DOHH2 (cell line): ENCODE results near the gene CPNE8.

Experiments used
- H3F3A ChIP-seq: fragments of 200-600 bp; sonication (generic), shearing (Covaris generic); 2 replicates; pipeline ENCODE4 v1.6.0; 2016; ENCODE audit warnings: antibody characterized with exemption, mild to moderate bottlenecking; ENCODE audit not compliant: control insufficient read depth, insufficient read depth
- H3K27ac ChIP-seq: fragments of 200-600 bp; sonication (generic); 2 replicates; pipeline ENCODE4 v1.5.1; 2014; ENCODE audit warnings: low read depth, mild to moderate bottlenecking, low read length, moderate library complexity
- H3K27me3 ChIP-seq: fragments of 200-600 bp; sonication (generic); 2 replicates; pipeline ENCODE4 v1.6.1; 2014; ENCODE audit warnings: mild to moderate bottlenecking, low read length, mixed read lengths; ENCODE audit not compliant: control insufficient read depth
- H3K36me3 ChIP-seq: fragments of 200-600 bp; sonication (generic); 2 replicates; pipeline ENCODE4 v1.6.1; 2014; ENCODE audit warnings: mild to moderate bottlenecking, low read length, moderate library complexity, mixed read lengths; ENCODE audit not compliant: control insufficient read depth
- H3K4me1 ChIP-seq: fragments of 200-600 bp; sonication (generic); 2 replicates; pipeline ENCODE4 v1.6.1; 2014; ENCODE audit warnings: mild to moderate bottlenecking, low read length, mixed read lengths; ENCODE audit not compliant: control insufficient read depth
- H3K4me2 ChIP-seq: fragments of 200-600 bp; sonication (generic); 2 replicates; pipeline ENCODE4 v1.6.0; 2014; ENCODE audit warnings: mild to moderate bottlenecking, low read length, moderate library complexity
- H3K4me3 ChIP-seq: fragments of 200-600 bp; sonication (generic); 2 replicates; pipeline ENCODE4 v1.5.1; 2014; ENCODE audit warnings: mild to moderate bottlenecking, low read length, mixed read lengths
- H3K79me2 ChIP-seq: fragments of 200-600 bp; sonication (generic); 2 replicates; pipeline ENCODE4 v1.6.1; 2014; ENCODE audit warnings: mild to moderate bottlenecking, low read length, mixed read lengths; ENCODE audit not compliant: control insufficient read depth
- H3K9me2 ChIP-seq: fragments of 200-600 bp; sonication (generic); replicated peaks from 2 replicates; pipeline ENCODE4 v1.6.1; 2014; ENCODE audit warnings: mild to moderate bottlenecking, low read length, mixed read lengths; ENCODE audit not compliant: control insufficient read depth
- H3K9me3 ChIP-seq: fragments of 200-600 bp; sonication (generic); 2 replicates; pipeline ENCODE4 v1.6.1; 2014; ENCODE audit warnings: antibody characterized with exemption, low read length, mixed read lengths; ENCODE audit not compliant: control insufficient read depth, insufficient read depth
- H4K20me1 ChIP-seq: fragments of 200-600 bp; sonication (generic); 2 replicates; pipeline ENCODE4 v1.6.0; 2014; ENCODE audit warnings: low read depth, mild to moderate bottlenecking, antibody characterized with exemption, low read length, moderate library complexity; ENCODE audit not compliant: control insufficient read depth, insufficient read depth
- CTCF ChIP-seq: fragments of 200-600 bp; sonication (generic); IDR thresholded peaks from one replicate; pipeline ENCODE4 v1.5.1; 2014; ENCODE audit warnings: antibody characterized with exemption, mild to moderate bottlenecking, low read depth, low read length; ENCODE audit not compliant: poor library complexity, severe bottlenecking
- EZH2phosphoT487 ChIP-seq: fragments of 200-600 bp; sonication (generic); IDR thresholded peaks from 2 replicates; pipeline ENCODE4 v1.6.1; 2017; ENCODE audit warnings: borderline replicate concordance, mild to moderate bottlenecking, antibody characterized with exemption, low read length, moderate library complexity, mixed read lengths

The CPNE8 gene

GRCh38 chr12:38921025-38921677, 15.8 kb upstream of the CPNE8 start:
- no peaks in the 10 kb centered on the region for H3K79me2 ChIP-seq
- TF ChIP-seq EZH2phosphoT487 = no peak
- TF ChIP-seq CTCF = peak; percentile 55
- no peak overlapping the region for H3K27ac ChIP-seq
- H3K4me3 ChIP-seq = no peak overlapping the region
- H3K27me3 ChIP-seq = no peaks in the 10 kb centered on the region
- H3K9me2 ChIP-seq = no peaks in the 10 kb centered on the region
- no peaks in the 10 kb centered on the region for H3K36me3 ChIP-seq
- no peak overlapping the region for H3K4me2 ChIP-seq
- H3K4me1 ChIP-seq = no peaks in the 10 kb centered on the region
- no peaks in the 10 kb centered on the region for H3F3A ChIP-seq
- H4K20me1 ChIP-seq = no peaks in the 10 kb centered on the region
- no peaks in the 10 kb centered on the region for H3K9me3 ChIP-seq

- no peaks in the 10 kb centered on the region for H3K27me3 ChIP-seq
- no peaks in the 10 kb centered on the region for H3F3A ChIP-seq
- no peaks in the 10 kb centered on the region; the same call in 1 of the 2 replicates for H3K9me2 ChIP-seq
- no peak overlapping the region for H3K4me2 ChIP-seq
- H3K79me2 ChIP-seq = no peaks in the 10 kb centered on the region
- H4K20me1 ChIP-seq = no peaks in the 10 kb centered on the region
- H3K27ac ChIP-seq = no peak overlapping the region
- H3K9me3 ChIP-seq = no peaks in the 10 kb centered on the region
- H3K4me1 ChIP-seq = no peaks in the 10 kb centered on the region
- TF ChIP-seq CTCF (no peak), EZH2phosphoT487 (no peak)
- no peaks in the 10 kb centered on the region for H3K36me3 ChIP-seq
- H3K4me3 ChIP-seq = no peak overlapping the region
These were observed 13.8 kb upstream of the CPNE8 start for GRCh38 chr12:38919191-38919590.

- Histone ChIP-seq H3K27me3 (no peaks in the 10 kb centered on the region), H3F3A (no peaks in the 10 kb centered on the region), H3K27ac (no peak overlapping the region), H3K4me3 (no peak overlapping the region), H3K79me2 (no peaks in the 10 kb centered on the region), H3K4me1 (no peaks in the 10 kb centered on the region), H3K36me3 (no peaks in the 10 kb centered on the region), H3K4me2 (no peak overlapping the region), H3K9me2 (no peaks in the 10 kb centered on the region; the same call in 1 of the 2 replicates), H4K20me1 (no peaks in the 10 kb centered on the region), H3K9me3 (no peaks in the 10 kb centered on the region)
- TF ChIP-seq EZH2phosphoT487 = no peak
These were observed 10.2 kb upstream of the CPNE8 start for GRCh38 chr12:38915429-38916182.

- Histone ChIP-seq H3K79me2 (no peaks in the 10 kb centered on the region), H3K4me1 (no peaks in the 10 kb centered on the region), H3F3A (no peaks in the 10 kb centered on the region), H3K9me2 (no peaks in the 10 kb centered on the region; the same call in 1 of the 2 replicates), H3K27ac (no peak overlapping the region), H3K4me2 (no peak overlapping the region), H3K9me3 (no peaks in the 10 kb centered on the region), H3K36me3 (no peaks in the 10 kb centered on the region), H3K4me3 (no peak overlapping the region), H4K20me1 (no peaks in the 10 kb centered on the region), H3K27me3 (no peaks in the 10 kb centered on the region)
- TF ChIP-seq CTCF = no peak
These were observed 6.7 kb upstream of the CPNE8 start for GRCh38 chr12:38912116-38912515.
